Measurements from ENCODE around the gene CLIC5.

Gene CLIC5

GRCh38 chr6:45892196-45892595, 123.5 kb downstream of the CLIC5 start:
- DNase-seq (ENCODE audit: low read depth): no peak

- DNase-seq (ENCODE audit: low read depth): no peak
Observed at GRCh38 chr6:45886776-45887175, 128.9 kb downstream of the CLIC5 start.

- no peak for DNase-seq (ENCODE audit: low read depth)
Observed at GRCh38 chr6:45884336-45884735, 131.3 kb downstream of the CLIC5 start.

- DNase-seq (ENCODE audit: low read depth): no peak
Observed at GRCh38 chr6:45882671-45883070, 133.0 kb downstream of the CLIC5 start.

GRCh38 chr6:45881705-45882467, 133.8 kb downstream of the CLIC5 start:
- peak; percentile 15 for DNase-seq (ENCODE audit: low read depth)

GRCh38 chr6:45880676-45881075, 135.0 kb downstream of the CLIC5 start:
- DNase-seq (ENCODE audit: low read depth): no peak

- DNase-seq (ENCODE audit: low read depth): no peak
Observed at GRCh38 chr6:45880159-45880558, 135.5 kb downstream of the CLIC5 start.

- no peak for DNase-seq (ENCODE audit: low read depth)
Observed at GRCh38 chr6:45877970-45878590, 137.6 kb downstream of the CLIC5 start.

- DNase-seq (ENCODE audit: low read depth): no peak
Observed at GRCh38 chr6:45872827-45873365, 142.8 kb downstream of the CLIC5 start.

- DNase-seq (ENCODE audit: low read depth): no peak
Observed at GRCh38 chr6:45870531-45870930, 145.1 kb downstream of the CLIC5 start.

- no peak for DNase-seq (ENCODE audit: low read depth)
Observed at GRCh38 chr6:45864651-45865050, 151.0 kb downstream of the CLIC5 start.

GRCh38 chr6:45858691-45859090, 157.0 kb downstream of the CLIC5 start:
- DNase-seq (ENCODE audit: low read depth): no peak

- DNase-seq (ENCODE audit: low read depth): no peak
Observed at GRCh38 chr6:45857827-45858226, 157.8 kb downstream of the CLIC5 start.

- peak; percentile 23 for DNase-seq (ENCODE audit: low read depth)
Observed at GRCh38 chr6:45855642-45856394, 159.8 kb downstream of the CLIC5 start.

GRCh38 chr6:45854149-45854742, 161.4 kb downstream of the CLIC5 start:
- DNase-seq (ENCODE audit: low read depth): peak; percentile 58

- no peak for DNase-seq (ENCODE audit: low read depth)
Observed at GRCh38 chr6:45851034-45851400, 164.6 kb downstream of the CLIC5 start.

- DNase-seq (ENCODE audit: low read depth): no peak
Observed at GRCh38 chr6:45850378-45851033, 165.2 kb downstream of the CLIC5 start.

- DNase-seq (ENCODE audit: low read depth): no peak
Observed at GRCh38 chr6:45845567-45845966, 170.1 kb downstream of the CLIC5 start.

- DNase-seq (ENCODE audit: low read depth): no peak
Observed at GRCh38 chr6:45844986-45845385, 170.7 kb downstream of the CLIC5 start.

GRCh38 chr6:45843848-45844521, 171.7 kb downstream of the CLIC5 start:
- DNase-seq (ENCODE audit: low read depth): peak; percentile 52

GRCh38 chr6:45841062-45841461, 174.6 kb downstream of the CLIC5 start:
- DNase-seq (ENCODE audit: low read depth): no peak

All from fibroblast of gingiva (primary cell).